Stimulated activated CD8-positive, alpha-beta memory T cell treated with anti-CD3 and anti-CD28 coated beads, Interleukin-12 subunit alpha, Interleukin-12 subunit beta, amount 100 ng/mL, for 1 hour (primary cell): ENCODE data around the gene ASPG.

ENCODE experiments used
- DNase-seq: peaks from one replicate; pipeline ENCODE4 v3.0.0-alpha.2; 2020; ENCODE audit warnings: low read depth

Gene ASPG

GRCh38 chr14:104085032-104085888, at the start of gene ASPG:
Gene ASPG (plus strand): TSS chr14:104085700. CDS start chr14:104085771, 71 bp downstream.
- no peak for DNase-seq

GRCh38 chr14:104036212-104036611, 49.3 kb upstream of the ASPG start:
- DNase-seq = no peak

- DNase-seq = no peak
Observed at GRCh38 chr14:104037074-104037473, 48.4 kb upstream of the ASPG start.

- DNase-seq = no peak
Observed at GRCh38 chr14:104037903-104038302, 47.6 kb upstream of the ASPG start.

- DNase-seq = no peak
Observed at GRCh38 chr14:104039214-104039613, 46.3 kb upstream of the ASPG start.

GRCh38 chr14:104040539-104040938, 45.0 kb upstream of the ASPG start:
- no peak for DNase-seq

GRCh38 chr14:104041430-104042104, 43.9 kb upstream of the ASPG start:
- no peak for DNase-seq

GRCh38 chr14:104044016-104044415, 41.5 kb upstream of the ASPG start:
- no peak for DNase-seq

GRCh38 chr14:104047761-104048160, 37.7 kb upstream of the ASPG start:
- no peak for DNase-seq

GRCh38 chr14:104048758-104049507, 36.6 kb upstream of the ASPG start:
- DNase-seq = no peak

- no peak for DNase-seq
Observed at GRCh38 chr14:104049576-104050240, 35.8 kb upstream of the ASPG start.

GRCh38 chr14:104051092-104051813, 34.2 kb upstream of the ASPG start:
- no peak for DNase-seq

GRCh38 chr14:104054222-104054905, 31.1 kb upstream of the ASPG start:
- no peak for DNase-seq

GRCh38 chr14:104062281-104062680, 23.2 kb upstream of the ASPG start:
- DNase-seq = no peak

- no peak for DNase-seq
Observed at GRCh38 chr14:104064003-104064402, 21.5 kb upstream of the ASPG start.

- no peak for DNase-seq
Observed at GRCh38 chr14:104066279-104066678, 19.2 kb upstream of the ASPG start.

GRCh38 chr14:104066719-104067295, 18.7 kb upstream of the ASPG start:
- DNase-seq = no peak

GRCh38 chr14:104069541-104069940, 16.0 kb upstream of the ASPG start:
- DNase-seq = no peak

- DNase-seq = no peak
Observed at GRCh38 chr14:104072586-104072985, 12.9 kb upstream of the ASPG start.

GRCh38 chr14:104073764-104074163, 11.7 kb upstream of the ASPG start:
- no peak for DNase-seq
